HG03095 (cell line): ENCODE results near the gene OR12D1.

Experiments
- ATAC-seq: cut with Tn5 transposase; IDR thresholded peaks from one replicate; pipeline ENCODE4 v1.9.1; 2021; ENCODE audit warnings: moderate library complexity; ENCODE audit not compliant: unreplicated experiment

Gene OR12D1

GRCh38 chr6:29462022-29462421 is 47.3 kb downstream of the OR12D1 start:
- no peak for ATAC-seq

GRCh38 chr6:29465279-29465678 is 50.6 kb downstream of the OR12D1 start:
- no peak for ATAC-seq

GRCh38 chr6:29465801-29466200 is 51.1 kb downstream of the OR12D1 start:
- no peak for ATAC-seq

- ATAC-seq, result no peak
Measured at GRCh38 chr6:29466241-29466640, 51.5 kb downstream of the OR12D1 start.
